Measurements from ENCODE around the gene GPR137.

Gene GPR137

GRCh38 chr11:64304316-64305072 lies 18.8 kb downstream of the GPR137 start (continued):
- TF ChIP-seq ZNF202 (tag by site-specific recombination; IDR thresholded peaks at IDR 0.05; ENCODE audit: borderline replicate concordance) (no peak), ZNF513 (tag by site-specific recombination; IDR thresholded peaks at IDR 0.05) (no peak), ZNF488 (tag by site-specific recombination; IDR thresholded peaks at IDR 0.05) (no peak), ZNF747 (tag by site-specific recombination; IDR thresholded peaks at IDR 0.05) (no peak), ZNF530 (tag by site-specific recombination; IDR thresholded peaks at IDR 0.05; ENCODE audit: low read depth) (no peak), ZNF214 (tag by site-specific recombination; IDR thresholded peaks at IDR 0.05; ENCODE audit: borderline replicate concordance) (peak; percentile 100), ZNF560 (tag by site-specific recombination; IDR thresholded peaks at IDR 0.05; ENCODE audit: borderline replicate concordance) (no peak), ZSCAN23 (tag by site-specific recombination; IDR thresholded peaks at IDR 0.05) (no peak), ZNF16 (tag by site-specific recombination; IDR thresholded peaks at IDR 0.05; ENCODE audit: low read depth) (no peak), ZNF114 (tag by site-specific recombination; IDR thresholded peaks at IDR 0.05) (no peak), ZNF398 (tag by site-specific recombination; IDR thresholded peaks at IDR 0.05) (no peak), ZSCAN16 (tag by site-specific recombination; IDR thresholded peaks at IDR 0.05) (no peak), BCL11A (tag by site-specific recombination; IDR thresholded peaks at IDR 0.05; ENCODE audit: low read depth) (peak; percentile 71; the same call in 1 of the 2 replicates)

- Histone ChIP-seq H3K4me1 (ENCODE audit: control insufficient read depth, insufficient read depth, low read length) (no peaks in the 10 kb centered on the region), H3K27ac (ENCODE audit: extremely low read depth, low read depth, low read length) (peak within 1 kb of the TSS; percentile 70), H3K9me3 (ENCODE audit: control insufficient read depth, insufficient read depth, low read depth, low read length) (no peaks in the 10 kb centered on the region), H3K36me3 (ENCODE audit: control insufficient read depth in 2 of 2, insufficient read depth in 1 of 2, low read length in 2 of 2) (peaks cover 0 to 5% of the 10 kb centered on the region in 2 experiments; a peak in 1 of 3 replicates), H3K4me3 (ENCODE audit: low read depth, low read length) (peak within 1 kb of the TSS; percentile 62)
- POLR2A ChIA-PET = interaction anchor here (0.6 to 3.6 kb wide), 14 partner anchors 12 to 1193 kb away, joined by 3 to 43 read pairs (median 5); partner anchors contain the start of genes BAD, FKBP2, GPR137 and NUDT22
- CTCF ChIA-PET = interaction anchor here (0.6 to 5.8 kb wide), 33 partner anchors 8 to 1782 kb away, joined by 3 to 81 read pairs (median 5); partner anchors contain the start of genes BAD, FERMT3, PLCB3 and PPP1R14B
- no peak for TF ChIP-seq BCL11A (tag by site-specific recombination; IDR thresholded peaks at IDR 0.05; ENCODE audit: low read depth)
- TF ChIP-seq EGR2 (tag by site-specific recombination; IDR thresholded peaks at IDR 0.05; ENCODE audit: low read depth) = peak; percentile 29; the same call in 1 of the 2 replicates
- TF ChIP-seq, protein P1, sequence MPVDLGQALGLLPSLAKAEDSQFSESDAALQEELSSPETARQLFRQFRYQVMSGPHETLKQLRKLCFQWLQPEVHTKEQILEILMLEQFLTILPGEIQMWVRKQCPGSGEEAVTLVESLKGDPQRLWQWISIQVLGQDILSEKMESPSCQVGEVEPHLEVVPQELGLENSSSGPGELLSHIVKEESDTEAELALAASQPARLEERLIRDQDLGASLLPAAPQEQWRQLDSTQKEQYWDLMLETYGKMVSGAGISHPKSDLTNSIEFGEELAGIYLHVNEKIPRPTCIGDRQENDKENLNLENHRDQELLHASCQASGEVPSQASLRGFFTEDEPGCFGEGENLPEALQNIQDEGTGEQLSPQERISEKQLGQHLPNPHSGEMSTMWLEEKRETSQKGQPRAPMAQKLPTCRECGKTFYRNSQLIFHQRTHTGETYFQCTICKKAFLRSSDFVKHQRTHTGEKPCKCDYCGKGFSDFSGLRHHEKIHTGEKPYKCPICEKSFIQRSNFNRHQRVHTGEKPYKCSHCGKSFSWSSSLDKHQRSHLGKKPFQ (tag by site-specific recombination; IDR thresholded peaks at IDR 0.05) = no peak
- TF ChIP-seq ZNF366 (tag by site-specific recombination; conservative IDR thresholded peaks at IDR 0.05) = no peak
- TF ChIP-seq, protein P2, sequence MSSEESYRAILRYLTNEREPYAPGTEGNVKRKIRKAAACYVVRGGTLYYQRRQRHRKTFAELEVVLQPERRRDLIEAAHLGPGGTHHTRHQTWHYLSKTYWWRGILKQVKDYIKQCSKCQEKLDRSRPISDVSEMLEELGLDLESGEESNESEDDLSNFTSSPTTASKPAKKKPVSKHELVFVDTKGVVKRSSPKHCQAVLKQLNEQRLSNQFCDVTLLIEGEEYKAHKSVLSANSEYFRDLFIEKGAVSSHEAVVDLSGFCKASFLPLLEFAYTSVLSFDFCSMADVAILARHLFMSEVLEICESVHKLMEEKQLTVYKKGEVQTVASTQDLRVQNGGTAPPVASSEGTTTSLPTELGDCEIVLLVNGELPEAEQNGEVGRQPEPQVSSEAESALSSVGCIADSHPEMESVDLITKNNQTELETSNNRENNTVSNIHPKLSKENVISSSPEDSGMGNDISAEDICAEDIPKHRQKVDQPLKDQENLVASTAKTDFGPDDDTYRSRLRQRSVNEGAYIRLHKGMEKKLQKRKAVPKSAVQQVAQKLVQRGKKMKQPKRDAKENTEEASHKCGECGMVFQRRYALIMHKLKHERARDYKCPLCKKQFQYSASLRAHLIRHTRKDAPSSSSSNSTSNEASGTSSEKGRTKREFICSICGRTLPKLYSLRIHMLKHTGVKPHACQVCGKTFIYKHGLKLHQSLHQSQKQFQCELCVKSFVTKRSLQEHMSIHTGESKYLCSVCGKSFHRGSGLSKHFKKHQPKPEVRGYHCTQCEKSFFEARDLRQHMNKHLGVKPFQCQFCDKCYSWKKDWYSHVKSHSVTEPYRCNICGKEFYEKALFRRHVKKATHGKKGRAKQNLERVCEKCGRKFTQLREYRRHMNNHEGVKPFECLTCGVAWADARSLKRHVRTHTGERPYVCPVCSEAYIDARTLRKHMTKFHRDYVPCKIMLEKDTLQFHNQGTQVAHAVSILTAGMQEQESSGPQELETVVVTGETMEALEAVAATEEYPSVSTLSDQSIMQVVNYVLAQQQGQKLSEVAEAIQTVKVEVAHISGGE (tag by site-specific recombination; conservative IDR thresholded peaks at IDR 0.05; ENCODE audit: low read depth) = no peak
- peak; percentile 45 for TF ChIP-seq ZNF341 (tag by site-specific recombination; IDR thresholded peaks at IDR 0.05; ENCODE audit: low read depth)
- TF ChIP-seq ZFHX2 (tag by site-specific recombination; conservative IDR thresholded peaks at IDR 0.05) = peak; percentile 65
- no peak for TF ChIP-seq KLF16 (tag by site-specific recombination; IDR thresholded peaks at IDR 0.05)
- no peak for TF ChIP-seq SETDB1 (IDR thresholded peaks at IDR 0.05; ENCODE audit: insufficient read length, low read length)
- no peak for TF ChIP-seq ZBTB49 (tag by site-specific recombination; IDR thresholded peaks at IDR 0.05; ENCODE audit: low read depth)
- no peak for TF ChIP-seq ZNF112 (tag by site-specific recombination; IDR thresholded peaks at IDR 0.05)
These were observed 19.5 kb downstream of the GPR137 start, which contains the start of gene ESRRA for GRCh38 chr11:64305075-64305690. TSS of gene ESRRA (plus strand) at chr11:64305524. CDS start at chr11:64307180, 1,656 bp downstream.
